ENCODE measurements around the gene CDH4. TPM values are rescaled to one million over a fixed set of nuclear protein-coding genes. Genes with fewer than 3 reads are reported as not detected.

Gene CDH4
- total RNA-seq, 1 experiment from 2014 or later: not detected

- no peak overlapping the region for H3K4me3 ChIP-seq (ENCODE audit: low read depth, low read length)
- Mint-ChIP-seq H3K4me3 (ENCODE audit: unreplicated experiment) (no peak overlapping the region), H3K36me3 (ENCODE audit: insufficient read depth, unreplicated experiment) (no peaks in the 10 kb centered on the region), H3K27me3 (ENCODE audit: insufficient read depth, unreplicated experiment) (no peaks in the 10 kb centered on the region), H3K4me1 (ENCODE audit: low read depth, unreplicated experiment) (no peaks in the 10 kb centered on the region), H3K27ac (ENCODE audit: unreplicated experiment) (no peak overlapping the region), H3K9me3 (ENCODE audit: unreplicated experiment) (peaks cover 9% of the 10 kb centered on the region)
- POLR2A ChIA-PET: no interaction called here
- no peak for TF ChIP-seq CTCF (IDR thresholded peaks at IDR 0.05; ENCODE audit: insufficient read depth in 1 of 2, low read depth in 1 of 2, low read length in 1 of 2, severe bottlenecking in 1 of 2, unreplicated experiment in 1 of 2)
- no peak for DNase-seq
- no peaks in the 10 kb centered on the region for H3K36me3 ChIP-seq (ENCODE audit: control insufficient read depth, insufficient read depth, low read length)
- no TSS peak for BruUV-seq (replicated peaks)
- H3K27me3 ChIP-seq (replicated peaks; ENCODE audit: control insufficient read depth, insufficient read depth, low read length): no peaks in the 10 kb centered on the region
- CTCF ChIA-PET: no interaction called here
- no peaks in the 10 kb centered on the region for H3K4me1 ChIP-seq
- peaks cover 8% of the 10 kb centered on the region for H3K9me3 ChIP-seq
- intact Hi-C loops (cut with micrococcal nuclease; ENCODE audit: unreplicated experiment): no loop called here
Observed at GRCh38 chr20:61449916-61450315, 197.9 kb downstream of the CDH4 start.

- Histone ChIP-seq H3K4me3 (ENCODE audit: low read depth, low read length) (no peak overlapping the region), H3K4me1 (no peaks in the 10 kb centered on the region), H3K36me3 (ENCODE audit: control insufficient read depth, insufficient read depth, low read length) (no peaks in the 10 kb centered on the region), H3K9me3 (peaks cover 10% of the 10 kb centered on the region), H3K27me3 (replicated peaks; ENCODE audit: control insufficient read depth, insufficient read depth, low read length) (no peaks in the 10 kb centered on the region)
- Mint-ChIP-seq H3K36me3 (ENCODE audit: insufficient read depth, unreplicated experiment) (no peaks in the 10 kb centered on the region), H3K4me3 (ENCODE audit: unreplicated experiment) (no peak overlapping the region), H3K27ac (ENCODE audit: unreplicated experiment) (no peak overlapping the region), H3K4me1 (ENCODE audit: low read depth, unreplicated experiment) (no peaks in the 10 kb centered on the region), H3K9me3 (ENCODE audit: unreplicated experiment) (peaks cover 13% of the 10 kb centered on the region), H3K27me3 (ENCODE audit: insufficient read depth, unreplicated experiment) (no peaks in the 10 kb centered on the region)
- no TSS peak for BruUV-seq (replicated peaks)
- DNase-seq: no peak
- intact Hi-C loops (cut with micrococcal nuclease; ENCODE audit: unreplicated experiment): no loop called here
- no peak for TF ChIP-seq CTCF (IDR thresholded peaks at IDR 0.05; ENCODE audit: insufficient read depth in 1 of 2, low read depth in 1 of 2, low read length in 1 of 2, severe bottlenecking in 1 of 2, unreplicated experiment in 1 of 2)
- ChIA-PET CTCF (no interaction called here), POLR2A (no interaction called here)
Observed at GRCh38 chr20:61450549-61450948, 198.5 kb downstream of the CDH4 start.

- Mint-ChIP-seq H3K27me3 (ENCODE audit: insufficient read depth, unreplicated experiment) (peaks cover 3% of the 10 kb centered on the region), H3K27ac (ENCODE audit: unreplicated experiment) (no peak overlapping the region), H3K4me3 (ENCODE audit: unreplicated experiment) (no peak overlapping the region), H3K36me3 (ENCODE audit: insufficient read depth, unreplicated experiment) (no peaks in the 10 kb centered on the region), H3K9me3 (ENCODE audit: unreplicated experiment) (peaks cover 17% of the 10 kb centered on the region), H3K4me1 (ENCODE audit: low read depth, unreplicated experiment) (no peaks in the 10 kb centered on the region)
- Histone ChIP-seq H3K4me3 (ENCODE audit: low read depth, low read length) (no peak overlapping the region), H3K36me3 (ENCODE audit: control insufficient read depth, insufficient read depth, low read length) (no peaks in the 10 kb centered on the region), H3K4me1 (no peaks in the 10 kb centered on the region), H3K9me3 (peaks cover 10% of the 10 kb centered on the region), H3K27me3 (replicated peaks; ENCODE audit: control insufficient read depth, insufficient read depth, low read length) (no peaks in the 10 kb centered on the region)
- TF ChIP-seq CTCF (IDR thresholded peaks at IDR 0.05; ENCODE audit: insufficient read depth in 1 of 2, low read depth in 1 of 2, low read length in 1 of 2, severe bottlenecking in 1 of 2, unreplicated experiment in 1 of 2): no peak
- no peak for DNase-seq
- intact Hi-C loops (cut with micrococcal nuclease; ENCODE audit: unreplicated experiment): no loop called here
- POLR2A ChIA-PET: no interaction called here
- BruUV-seq (replicated peaks): no TSS peak
- CTCF ChIA-PET: no interaction called here
Observed at GRCh38 chr20:61451009-61451408, 198.9 kb downstream of the CDH4 start.
